Stimulated activated CD4-positive, alpha-beta T cell treated with anti-CD3 and anti-CD28 coated beads, Interleukin-12 subunit alpha, Interleukin-12 subunit beta, amount 100 ng/mL, for 4 hours (primary cell): ENCODE data around the gene SLC2A11.
A peak's percentile ranks its signal among the peaks of the same experiment; 100 is the strongest.
"Not testable (repeated sequence)": the region's sequence is repeated elsewhere in the genome, so short reads cannot be mapped to it uniquely, and the experiment has no call there.

Source experiments
- DNase-seq: peaks from one replicate; pipeline ENCODE4 v3.0.0-alpha.2; 2020

Gene SLC2A11

DNA sequence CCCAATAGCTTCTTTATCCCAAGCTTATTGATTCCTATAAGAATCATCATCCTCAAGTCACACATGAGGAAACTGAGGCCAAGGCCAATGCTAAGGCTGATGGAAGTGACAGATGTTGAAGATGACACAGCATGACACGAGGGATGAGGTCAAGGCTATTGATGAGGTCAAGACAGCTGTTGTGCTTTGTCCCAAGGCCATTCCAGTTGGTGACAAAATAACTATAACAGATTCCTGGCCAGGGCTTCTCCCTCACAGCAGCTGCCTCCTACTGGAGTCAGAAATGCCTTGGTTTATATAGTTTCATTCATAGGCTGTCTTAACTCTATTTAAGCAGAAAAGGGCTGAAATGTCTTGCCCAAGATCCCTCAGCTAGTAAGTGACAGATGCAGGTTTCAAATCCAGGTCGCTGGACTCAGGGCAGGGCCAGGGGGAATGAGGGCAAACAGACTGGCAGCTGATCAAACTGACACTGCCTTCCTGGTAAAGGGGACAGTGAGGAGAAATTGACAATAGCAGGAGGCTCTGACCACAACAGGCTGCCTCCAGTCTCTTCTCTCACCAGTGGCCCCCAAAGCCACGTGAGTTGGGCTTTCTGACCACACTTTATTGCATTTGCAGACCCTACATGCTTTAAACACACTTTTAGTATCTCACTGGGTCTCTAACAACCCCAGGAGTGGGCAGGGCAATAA is 53.0 kb downstream of the SLC2A11 start:
- DNase-seq, result no peak

DNA sequence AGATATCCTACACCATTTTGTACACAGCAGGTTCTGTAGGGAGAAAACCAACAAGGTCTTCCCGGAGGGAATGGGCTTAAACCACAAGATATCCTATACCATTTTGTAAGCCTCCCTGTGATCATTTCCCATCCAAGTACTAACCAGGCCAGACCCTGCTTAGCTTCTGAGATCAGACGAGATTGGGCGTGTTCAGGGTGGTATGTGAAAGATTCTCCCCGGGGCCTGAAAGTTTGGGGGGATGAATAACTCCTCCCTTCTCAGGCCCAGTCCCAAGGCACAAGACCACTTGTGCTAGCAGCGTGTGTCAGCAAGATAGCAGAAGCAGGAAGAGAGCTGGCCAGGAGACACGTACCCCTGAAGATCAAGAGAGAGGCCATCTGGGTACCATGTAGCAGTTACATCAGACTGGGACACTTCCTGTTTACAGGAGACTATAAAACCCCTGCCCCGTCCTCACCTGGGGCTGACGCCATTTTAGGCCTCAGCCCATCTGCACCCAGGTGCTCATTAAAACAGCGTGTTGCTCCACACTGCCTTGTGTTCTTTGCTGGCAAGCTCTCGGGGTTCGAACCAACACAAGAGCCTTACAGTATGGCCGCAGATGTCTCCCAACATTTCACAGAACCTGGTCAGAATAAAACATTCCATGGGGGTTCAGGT is 53.8 kb downstream of the SLC2A11 start:
- no peak for DNase-seq

DNA sequence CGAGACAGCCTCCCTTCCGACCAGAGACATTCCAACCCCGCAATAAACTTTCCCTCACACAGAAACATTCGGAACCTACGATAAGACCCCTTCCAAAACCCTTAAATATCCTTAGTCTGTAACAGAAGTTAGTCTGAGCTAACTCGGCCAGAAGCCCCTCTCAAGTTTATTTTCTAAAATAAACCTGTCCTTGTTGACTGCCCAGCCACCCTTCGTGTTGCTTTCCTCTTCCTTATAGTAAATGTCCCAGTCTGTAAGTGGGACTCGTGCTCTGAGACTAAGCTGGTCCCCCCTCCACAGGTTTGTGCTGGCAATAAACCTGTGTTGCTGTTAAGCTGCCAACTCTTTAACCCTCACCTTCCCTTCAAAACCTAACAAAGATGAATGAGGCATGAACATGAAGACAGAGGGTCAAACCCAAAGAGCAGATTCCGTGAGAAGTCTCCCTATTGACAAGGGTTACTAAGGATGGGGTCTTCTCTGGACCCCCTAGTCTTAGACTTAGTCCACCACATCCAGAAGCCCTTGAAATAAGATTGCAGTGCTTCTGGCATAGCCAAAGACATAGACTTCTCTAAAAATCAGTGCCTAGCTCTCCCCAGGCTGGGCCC is 54.7 kb downstream of the SLC2A11 start:
- DNase-seq, result no peak

DNA sequence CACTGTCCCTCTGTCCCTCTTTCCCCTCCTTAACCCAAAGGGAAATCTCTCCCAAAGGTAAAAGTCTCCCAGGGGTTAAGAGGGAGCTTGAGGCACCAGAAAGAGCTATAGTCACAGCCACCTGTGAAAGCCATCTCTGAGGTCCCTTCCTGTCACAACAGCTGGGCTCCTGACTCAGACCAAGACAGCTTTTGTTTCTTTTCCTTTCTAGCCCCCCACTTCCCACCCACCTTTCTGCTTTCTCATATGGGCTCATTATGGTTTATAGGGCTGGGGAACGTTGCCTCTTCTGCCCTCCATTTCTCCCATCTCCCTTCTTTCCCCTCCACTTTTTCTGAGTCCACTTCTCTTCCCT is 55.6 kb downstream of the SLC2A11 start:
- no peak for DNase-seq

DNA sequence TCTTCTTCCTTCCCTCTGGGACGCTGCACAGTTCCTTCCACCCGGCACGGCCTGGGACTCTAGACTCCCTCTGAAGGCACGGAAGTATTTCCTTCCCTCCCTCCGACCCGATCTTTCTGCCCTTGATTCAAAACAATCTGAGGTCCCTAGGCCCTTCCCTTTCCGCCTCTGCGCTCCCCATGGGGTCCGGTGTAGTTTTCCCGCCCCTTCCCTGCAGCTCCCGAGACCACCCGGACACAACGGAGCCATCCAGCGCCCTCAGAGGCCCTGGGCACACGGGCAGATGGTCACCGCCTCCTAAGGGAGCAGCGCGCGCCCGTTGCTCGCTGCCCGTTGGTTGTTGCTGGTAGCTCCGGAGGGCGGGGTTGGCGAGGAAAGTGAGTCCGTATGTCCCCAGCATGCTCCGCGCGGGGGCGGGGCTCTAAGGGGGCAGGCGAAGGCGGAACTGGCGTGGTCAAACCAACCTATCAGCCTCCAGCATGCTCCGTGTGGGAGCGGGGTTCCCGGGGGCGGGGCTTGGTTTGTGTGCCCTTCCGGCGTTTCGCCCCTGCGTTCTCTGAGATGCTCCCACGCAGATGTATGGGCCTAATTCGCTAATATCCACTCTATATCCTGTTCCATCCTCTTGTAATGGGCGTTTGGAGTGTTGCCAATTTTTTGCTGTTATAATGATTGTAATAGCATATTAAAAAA is 56.1 kb downstream of the SLC2A11 start:
- peak; percentile 99 for DNase-seq

DNA sequence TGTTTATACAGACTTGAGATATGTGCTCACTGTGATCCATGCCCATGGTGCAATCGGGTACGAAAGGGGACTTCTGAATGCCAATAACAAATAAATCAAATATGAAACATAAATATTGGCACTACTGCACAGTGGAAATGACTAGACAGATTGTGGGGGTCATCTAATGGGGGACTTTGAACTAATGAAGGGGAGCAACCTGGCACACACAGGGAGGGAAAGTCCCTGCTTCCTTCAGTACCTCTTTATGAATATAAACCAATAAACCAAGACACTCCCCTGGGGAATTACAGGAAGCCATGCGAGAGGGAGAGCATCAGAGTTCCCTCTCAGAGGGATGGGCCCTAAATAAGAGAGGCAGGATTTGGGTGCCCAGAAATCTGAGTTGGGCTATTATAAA is 57.6 kb downstream of the SLC2A11 start:
- DNase-seq, result no peak

DNA sequence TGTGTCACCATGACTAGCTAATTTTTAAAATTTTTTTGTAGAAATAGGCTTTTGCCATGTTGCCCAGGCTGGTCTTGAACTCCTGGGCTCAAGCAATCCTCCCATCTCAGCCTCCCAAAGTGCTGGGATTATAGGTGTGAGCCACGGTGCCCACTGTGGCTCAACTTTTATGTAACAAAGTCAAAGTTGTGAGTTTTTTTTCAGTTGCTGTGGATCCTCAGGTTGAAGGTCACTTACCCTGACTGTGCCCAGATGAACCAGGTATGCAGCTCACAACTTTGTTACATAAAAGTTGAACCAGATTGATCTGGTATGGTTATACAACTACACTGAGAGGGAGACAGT is 62.6 kb downstream of the SLC2A11 start:
- not testable (repeated sequence) for DNase-seq

DNA sequence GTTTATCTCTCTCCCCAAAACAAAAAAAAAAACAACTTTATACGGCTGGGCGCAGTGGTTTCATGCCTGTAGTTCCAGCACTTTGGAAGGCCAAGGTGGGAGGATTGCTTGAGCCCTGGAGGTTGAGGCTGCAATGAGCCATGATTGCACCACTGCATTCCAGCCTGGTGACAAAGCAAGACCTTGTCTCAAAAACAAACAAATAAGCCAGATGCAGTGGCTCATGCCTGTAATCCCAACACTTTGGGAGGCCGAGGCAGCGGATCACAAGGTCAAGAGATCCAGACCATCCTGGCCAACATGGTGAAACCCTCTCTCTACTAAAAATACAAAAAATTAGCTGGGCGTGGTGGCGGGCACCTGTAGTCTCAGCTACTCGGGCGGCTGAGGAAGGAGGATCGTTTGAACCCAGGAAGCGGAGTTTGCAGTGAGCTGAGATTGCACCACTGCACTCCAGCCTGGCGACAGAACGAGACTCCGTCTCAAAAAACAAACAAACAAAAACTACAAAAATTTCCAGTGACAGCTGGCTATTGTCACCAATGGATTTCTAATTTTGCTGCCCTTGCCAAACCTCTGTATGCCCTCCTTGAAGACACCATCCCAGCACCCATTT is 64.0 kb downstream of the SLC2A11 start:
- not testable (repeated sequence) for DNase-seq

DNA sequence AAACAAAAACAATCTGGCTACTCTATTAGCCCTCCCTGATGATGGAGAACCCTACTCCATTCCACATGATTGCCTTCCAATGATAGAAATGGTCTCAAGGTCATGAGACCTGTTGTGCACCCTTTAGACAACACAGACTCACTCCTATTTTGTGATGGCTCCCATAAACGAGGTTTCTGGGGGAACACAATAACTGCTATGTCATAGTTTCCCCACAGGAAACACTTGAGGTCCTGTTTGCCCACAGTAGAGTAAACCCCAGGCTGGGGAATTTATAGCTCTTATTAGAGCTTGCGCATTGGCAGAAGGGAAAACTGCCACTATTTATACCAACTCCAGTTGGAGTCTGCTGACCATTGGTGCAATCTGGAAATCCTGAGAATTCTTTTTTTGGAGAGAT is 65.2 kb downstream of the SLC2A11 start:
- DNase-seq, result no peak

DNA sequence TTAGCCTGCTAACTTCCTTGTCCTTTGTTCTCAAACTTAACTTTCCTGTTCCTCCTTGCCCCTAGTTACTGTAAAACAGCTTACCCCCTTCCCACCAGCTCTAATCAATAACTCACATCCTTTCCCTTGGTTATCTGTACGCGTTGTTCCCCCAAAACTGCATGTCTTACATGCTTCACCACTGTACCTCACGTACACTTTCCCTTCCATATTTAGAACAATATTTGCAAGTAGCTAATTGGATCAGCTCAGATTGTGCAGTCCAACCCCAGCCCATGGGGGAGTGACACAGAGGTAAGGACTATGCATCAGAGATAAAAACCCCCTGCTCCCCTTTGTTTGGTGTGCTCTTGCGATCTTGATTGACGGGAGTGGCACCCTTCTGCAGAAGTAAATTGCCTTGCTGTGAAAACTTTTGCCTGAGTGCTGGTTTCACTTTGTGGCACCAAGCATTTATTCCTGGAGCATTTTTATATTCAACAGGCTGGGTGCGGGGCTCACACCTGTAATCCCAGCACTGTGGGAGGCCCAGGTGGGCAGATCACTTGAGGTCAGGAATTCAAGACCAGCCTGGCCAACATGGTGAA is 67.4 kb downstream of the SLC2A11 start:
- no peak for DNase-seq

DNA sequence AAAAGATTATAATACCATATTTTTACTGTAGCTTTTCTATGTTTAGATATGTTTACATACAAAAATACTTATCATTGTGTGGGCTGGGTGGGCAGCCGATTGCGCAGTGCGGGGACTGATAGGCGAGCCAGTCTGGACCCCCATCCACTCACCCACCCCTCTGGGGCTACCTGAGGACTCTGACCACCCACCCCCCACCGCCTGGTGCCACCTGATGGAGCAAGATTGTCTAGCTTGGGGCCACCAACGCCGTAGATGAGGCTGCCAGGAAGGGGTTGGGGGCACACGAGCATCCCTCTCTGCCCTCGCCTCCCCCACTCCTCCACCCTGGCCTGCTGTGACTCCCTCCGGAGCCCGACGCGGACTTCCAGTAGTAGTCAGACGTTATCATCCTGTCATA is 68.9 kb downstream of the SLC2A11 start:
- no peak for DNase-seq
